ENCODE results near the gene RARA.
A peak's percentile ranks its signal among the peaks of the same experiment; 100 is the strongest.
"Not testable (repeated sequence)": the region's sequence is repeated elsewhere in the genome, so short reads cannot be mapped to it uniquely, and the experiment has no call there.

The RARA gene

GRCh38 chr17:40358323-40359038 is 49.5 kb downstream of the RARA start:
- peak; percentile 74 for DNase-seq (ENCODE audit: low spot score)

- no peak for DNase-seq (ENCODE audit: low spot score)
These were observed 51.1 kb downstream of the RARA start for GRCh38 chr17:40360091-40360490.

GRCh38 chr17:40361063-40361924 is 52.3 kb downstream of the RARA start:
- DNase-seq (ENCODE audit: low spot score), result no peak

GRCh38 chr17:40361925-40362695 is 53.1 kb downstream of the RARA start:
- no peak for DNase-seq (ENCODE audit: low spot score)

GRCh38 chr17:40362696-40363110 is 53.7 kb downstream of the RARA start:
- no peak for DNase-seq (ENCODE audit: low spot score)

- no peak for DNase-seq (ENCODE audit: low spot score)
These were observed 54.3 kb downstream of the RARA start for GRCh38 chr17:40363111-40363827.

GRCh38 chr17:40364121-40364861 is 55.3 kb downstream of the RARA start, which contains the start of gene GJD3:
Gene GJD3, minus strand, starts transcription at chr17:40364737. Its CDS starts 922 bp downstream, at chr17:40363815.
- DNase-seq (ENCODE audit: low spot score), result no peak

- no peak for DNase-seq (ENCODE audit: low spot score)
These were observed 55.9 kb downstream of the RARA start for GRCh38 chr17:40364906-40365305.

- no peak for DNase-seq (ENCODE audit: low spot score)
These were observed 57.3 kb downstream of the RARA start for GRCh38 chr17:40366076-40366860.

- no peak for DNase-seq (ENCODE audit: low spot score)
These were observed 58.0 kb downstream of the RARA start for GRCh38 chr17:40366861-40367518.

- not testable (repeated sequence) for DNase-seq (ENCODE audit: low spot score)
These were observed 58.7 kb downstream of the RARA start for GRCh38 chr17:40367728-40368127.

- no peak for DNase-seq (ENCODE audit: low spot score)
These were observed 60.9 kb downstream of the RARA start for GRCh38 chr17:40369923-40370322.

- DNase-seq (ENCODE audit: low spot score), result no peak
These were observed 62.4 kb downstream of the RARA start for GRCh38 chr17:40371261-40371929.

GRCh38 chr17:40372031-40372430 is 63.1 kb downstream of the RARA start:
- no peak for DNase-seq (ENCODE audit: low spot score)

- DNase-seq (ENCODE audit: low spot score), result not testable (repeated sequence)
These were observed 63.7 kb downstream of the RARA start for GRCh38 chr17:40372644-40373043.

- no peak for DNase-seq (ENCODE audit: low spot score)
These were observed 64.3 kb downstream of the RARA start for GRCh38 chr17:40373324-40373723.

GRCh38 chr17:40373999-40374398 is 65.0 kb downstream of the RARA start:
- DNase-seq (ENCODE audit: low spot score), result no peak

- no peak for DNase-seq (ENCODE audit: low spot score)
These were observed 66.0 kb downstream of the RARA start for GRCh38 chr17:40374821-40375498.
